Caco-2 (cell line): Measurements from ENCODE around the gene GCH1. TPM values are rescaled to one million over a fixed set of nuclear protein-coding genes. Genes with fewer than 3 reads are reported as not detected.

Experiments
- BruUV-seq: library from RNA; stranded (reverse); fragments of 400-500 nt; replicated peaks from 2 replicates; lab custom pipeline; 2021; lab: Mats Ljungman, UMichigan
- CTCF ChIA-PET: fragments of 300-600 bp; sonication (Branson Sonifier 250); formaldehyde crosslinking; loops from one replicate; lab custom pipeline; 2022; ENCODE audit warnings: antibody characterized with exemption; lab: Charles Lee
- POLR2A ChIA-PET: fragments of 300-600 bp; sonication (Branson Sonifier 250); formaldehyde crosslinking; loops from one replicate; lab custom pipeline; 2022; ENCODE audit warnings: antibody characterized with exemption; lab: Charles Lee
- DNase-seq, 2 experiments: peaks; one replicate each; pipeline versions ENCODE4 v3.0.0 to v3.0.0-alpha.2; 2020 to 2022
- H3K27me3 ChIP-seq: replicated peaks from 2 replicates; pipeline ENCODE4 v1.6.0; 2011; ENCODE audit warnings: low read length; ENCODE audit not compliant: control insufficient read depth, insufficient read depth
- H3K36me3 ChIP-seq: 2 replicates; pipeline ENCODE4 v1.5.1; 2011; ENCODE audit warnings: low read length; ENCODE audit not compliant: control insufficient read depth, insufficient read depth
- H3K4me1 ChIP-seq: fragments of 250-450 bp; sonication (Bioruptor Pico); 2 replicates; pipeline ENCODE4 v1.5.1; 2020; ENCODE audit warnings: mild to moderate bottlenecking
- H3K4me3 ChIP-seq: 2 replicates; pipeline ENCODE4 v1.5.1; 2011; ENCODE audit warnings: low read depth, mild to moderate bottlenecking, control low read depth, low read length
- H3K9me3 ChIP-seq: fragments of 250-450 bp; sonication (Bioruptor Pico); 2 replicates; pipeline ENCODE4 v1.5.1; 2020; ENCODE audit warnings: mild to moderate bottlenecking, moderate library complexity
- H3K27ac Mint-ChIP-seq: one replicate; pipeline ENCODE4 v1.8.0; 2022; ENCODE audit warnings: mixed read lengths; ENCODE audit not compliant: unreplicated experiment
- H3K27me3 Mint-ChIP-seq: one replicate; pipeline ENCODE4 v1.8.0; 2022; ENCODE audit warnings: mixed read lengths; ENCODE audit not compliant: insufficient read depth, unreplicated experiment
- H3K36me3 Mint-ChIP-seq: one replicate; pipeline ENCODE4 v1.8.0; 2022; ENCODE audit warnings: mild to moderate bottlenecking, mixed read lengths; ENCODE audit not compliant: insufficient read depth, unreplicated experiment
- H3K4me1 Mint-ChIP-seq: one replicate; pipeline ENCODE4 v1.8.0; 2022; ENCODE audit warnings: low read depth, mixed read lengths; ENCODE audit not compliant: unreplicated experiment
- H3K4me3 Mint-ChIP-seq: one replicate; pipeline ENCODE4 v1.8.0; 2022; ENCODE audit warnings: mild to moderate bottlenecking, moderate library complexity, mixed read lengths; ENCODE audit not compliant: unreplicated experiment
- H3K9me3 Mint-ChIP-seq: one replicate; pipeline ENCODE4 v1.8.0; 2022; ENCODE audit warnings: mixed read lengths; ENCODE audit not compliant: unreplicated experiment
- CTCF ChIP-seq, 2 experiments: fragments of 200-600 bp in 1 of 2; IDR thresholded peaks; 1 replicate in 1 of 2; 2 replicates in 1 of 2; pipeline versions ENCODE4 v1.5.1 to v1.8.0; 2011 to 2022; ENCODE audit warnings: antibody characterized with exemption in 1 of 2, control low read depth in 1 of 2, inconsistent platforms in 1 of 2, low read depth in 1 of 2, low read length in 1 of 2, mild to moderate bottlenecking in 1 of 2, moderate library complexity in 1 of 2; ENCODE audit not compliant: insufficient read depth in 1 of 2, severe bottlenecking in 1 of 2, unreplicated experiment in 1 of 2
- intact Hi-C: fragments of 100-400 bp; cut with micrococcal nuclease; formaldehyde crosslinking; loops from one replicate; pipeline ENCODE4 v1.10.0; 2022; ENCODE audit not compliant: unreplicated experiment
- total RNA-seq: library from RNA; stranded (reverse); gene quantifications from 2 replicates; pipeline ENCODE4 v1.2.3, GENCODE V29; 2022

The GCH1 gene
- total RNA-seq, 1 experiment from 2014 or later = 17.9 TPM

- H3K9me3 ChIP-seq = no peaks in the 10 kb centered on the region
- no TSS peak for BruUV-seq
- intact Hi-C loops = no loop called here
- H3K27me3 ChIP-seq = no peaks in the 10 kb centered on the region
- no peaks in the 10 kb centered on the region for H3K9me3 Mint-ChIP-seq
- ChIA-PET CTCF (no interaction called here), POLR2A (no interaction called here)
- no peak for DNase-seq
- no peak overlapping the region for H3K27ac Mint-ChIP-seq
- H3K4me1 Mint-ChIP-seq = no peaks in the 10 kb centered on the region
- TF ChIP-seq CTCF (IDR thresholded peaks at IDR 0.05; ENCODE audit: insufficient read depth in 1 of 2, low read depth in 1 of 2, low read length in 1 of 2, severe bottlenecking in 1 of 2, unreplicated experiment in 1 of 2) = no peak
- no peaks in the 10 kb centered on the region for H3K36me3 ChIP-seq
- H3K27me3 Mint-ChIP-seq = no peaks in the 10 kb centered on the region
- no peaks in the 10 kb centered on the region for H3K4me1 ChIP-seq
- no peak overlapping the region for H3K4me3 Mint-ChIP-seq
- H3K4me3 ChIP-seq = no peak overlapping the region
- no peaks in the 10 kb centered on the region for H3K36me3 Mint-ChIP-seq
These were observed 20.1 kb downstream of the GCH1 start for GRCh38 chr14:54882521-54882920.

- no peak overlapping the region for H3K27ac Mint-ChIP-seq
- no TSS peak for BruUV-seq
- H3K9me3 Mint-ChIP-seq = no peaks in the 10 kb centered on the region
- DNase-seq = no peak
- no peaks in the 10 kb centered on the region for H3K27me3 Mint-ChIP-seq
- Histone ChIP-seq H3K4me3 (no peak overlapping the region), H3K36me3 (no peaks in the 10 kb centered on the region), H3K27me3 (no peaks in the 10 kb centered on the region), H3K9me3 (no peaks in the 10 kb centered on the region), H3K4me1 (no peaks in the 10 kb centered on the region)
- intact Hi-C loops = no loop called here
- no peak overlapping the region for H3K4me3 Mint-ChIP-seq
- CTCF ChIA-PET = interaction anchor here (0.6 kb wide), 1 partner anchor 76 kb away, joined by 3 read pairs; no protein-coding TSS in a partner anchor
- POLR2A ChIA-PET = no interaction called here
- no peak for TF ChIP-seq CTCF (IDR thresholded peaks at IDR 0.05; ENCODE audit: insufficient read depth in 1 of 2, low read depth in 1 of 2, low read length in 1 of 2, severe bottlenecking in 1 of 2, unreplicated experiment in 1 of 2)
- H3K36me3 Mint-ChIP-seq = no peaks in the 10 kb centered on the region
- no peaks in the 10 kb centered on the region for H3K4me1 Mint-ChIP-seq
These were observed 20.7 kb downstream of the GCH1 start for GRCh38 chr14:54881761-54882401.

- Mint-ChIP-seq H3K36me3 (no peaks in the 10 kb centered on the region), H3K4me1 (no peaks in the 10 kb centered on the region), H3K27me3 (no peaks in the 10 kb centered on the region), H3K4me3 (no peak overlapping the region), H3K27ac (no peak overlapping the region), H3K9me3 (no peaks in the 10 kb centered on the region)
- Histone ChIP-seq H3K4me1 (no peaks in the 10 kb centered on the region), H3K9me3 (no peaks in the 10 kb centered on the region), H3K4me3 (no peak overlapping the region), H3K36me3 (no peaks in the 10 kb centered on the region), H3K27me3 (no peaks in the 10 kb centered on the region)
- no peak for TF ChIP-seq CTCF (IDR thresholded peaks at IDR 0.05; ENCODE audit: insufficient read depth in 1 of 2, low read depth in 1 of 2, low read length in 1 of 2, severe bottlenecking in 1 of 2, unreplicated experiment in 1 of 2)
- no peak for DNase-seq
- ChIA-PET POLR2A (no interaction called here), CTCF (no interaction called here)
- intact Hi-C loops = no loop called here
- BruUV-seq = no TSS peak
These were observed 21.3 kb downstream of the GCH1 start for GRCh38 chr14:54881235-54881760.
